Nephron (organoid): Measurements from ENCODE around the gene VPS41.

Source experiments
- H3K27ac Mint-ChIP-seq, 3 experiments: 2 replicates each; pipeline ENCODE4 v1.8.0; 2020; ENCODE audit warnings: mixed read lengths in 3 of 3, mild to moderate bottlenecking in 2 of 3, moderate library complexity in 1 of 3
- H3K27me3 Mint-ChIP-seq: 2 replicates; pipeline ENCODE4 v1.8.0; 2021; ENCODE audit warnings: low read depth, mild to moderate bottlenecking, moderate library complexity, mixed read lengths
- H3K36me3 Mint-ChIP-seq: 2 replicates; pipeline ENCODE4 v1.8.0; 2020; ENCODE audit warnings: low read depth, mixed read lengths
- H3K4me1 Mint-ChIP-seq: 2 replicates; pipeline ENCODE4 v1.8.0; 2020; ENCODE audit warnings: mixed read lengths
- H3K4me3 Mint-ChIP-seq, 3 experiments: 2 replicates each; pipeline ENCODE4 v1.8.0; 2020; ENCODE audit warnings: mild to moderate bottlenecking in 3 of 3, mixed read lengths in 3 of 3, moderate library complexity in 2 of 3
- H3K9me3 Mint-ChIP-seq: 2 replicates; pipeline ENCODE4 v1.8.0; 2020; ENCODE audit warnings: mixed read lengths
- CTCF ChIP-seq, 3 experiments: fragments of 200-600 bp; sonication (generic); IDR thresholded peaks; one replicate each; pipeline ENCODE4 v1.5.0; 2021; ENCODE audit warnings: antibody characterized with exemption in 3 of 3; ENCODE audit not compliant: unreplicated experiment in 3 of 3

Gene VPS41

GRCh38 chr7:38679419-38679818 is 229.6 kb downstream of the VPS41 start:
- Mint-ChIP-seq H3K27me3 (no peaks in the 10 kb centered on the region), H3K4me1 (peaks cover 23% of the 10 kb centered on the region), H3K9me3 (peaks cover 3% of the 10 kb centered on the region), H3K36me3 (no peaks in the 10 kb centered on the region), H3K4me3 (no peak overlapping the region), H3K27ac (no peak overlapping the region)
- TF ChIP-seq CTCF (IDR thresholded peaks at IDR 0.05; ENCODE audit: unreplicated experiment in 3 of 3) = no peak

GRCh38 chr7:38678698-38679054 is 230.3 kb downstream of the VPS41 start:
- Mint-ChIP-seq H3K27me3 (no peaks in the 10 kb centered on the region), H3K4me1 (peaks cover 23% of the 10 kb centered on the region), H3K36me3 (no peaks in the 10 kb centered on the region), H3K9me3 (peaks cover 3% of the 10 kb centered on the region), H3K4me3 (no peak overlapping the region), H3K27ac (no peak overlapping the region)
- TF ChIP-seq CTCF (IDR thresholded peaks at IDR 0.05; ENCODE audit: unreplicated experiment in 3 of 3) = no peak

- H3K4me1 Mint-ChIP-seq = peaks cover 21% of the 10 kb centered on the region
- peaks cover 3% of the 10 kb centered on the region for H3K9me3 Mint-ChIP-seq
- no peak overlapping the region for H3K27ac Mint-ChIP-seq
Measured at GRCh38 chr7:38677981-38678697, 230.9 kb downstream of the VPS41 start.

GRCh38 chr7:38675494-38676106 is 233.4 kb downstream of the VPS41 start:
- no peak for TF ChIP-seq CTCF (IDR thresholded peaks at IDR 0.05; ENCODE audit: unreplicated experiment in 3 of 3)
- Mint-ChIP-seq H3K36me3 (no peaks in the 10 kb centered on the region), H3K4me1 (no peaks in the 10 kb centered on the region), H3K27ac (no peak overlapping the region), H3K9me3 (peaks cover 3% of the 10 kb centered on the region), H3K27me3 (peaks cover 11% of the 10 kb centered on the region), H3K4me3 (no peak overlapping the region)

More at GRCh38 chr7:38677981-38678697, 230.9 kb downstream of the VPS41 start:
- no peak overlapping the region for H3K4me3 Mint-ChIP-seq
- H3K36me3 Mint-ChIP-seq = no peaks in the 10 kb centered on the region
- no peaks in the 10 kb centered on the region for H3K27me3 Mint-ChIP-seq
- TF ChIP-seq CTCF (IDR thresholded peaks at IDR 0.05; ENCODE audit: unreplicated experiment in 3 of 3) = no peak

GRCh38 chr7:38674513-38674912 is 234.5 kb downstream of the VPS41 start:
- no peak for TF ChIP-seq CTCF (IDR thresholded peaks at IDR 0.05; ENCODE audit: unreplicated experiment in 3 of 3)
- H3K9me3 Mint-ChIP-seq = no peaks in the 10 kb centered on the region
- H3K27ac Mint-ChIP-seq = no peak overlapping the region
- no peak overlapping the region for H3K4me3 Mint-ChIP-seq
- no peaks in the 10 kb centered on the region for H3K36me3 Mint-ChIP-seq
- peaks cover 6% of the 10 kb centered on the region for H3K4me1 Mint-ChIP-seq
- peaks cover 11% of the 10 kb centered on the region for H3K27me3 Mint-ChIP-seq

GRCh38 chr7:38673795-38674194 is 235.2 kb downstream of the VPS41 start:
- peaks cover 14% of the 10 kb centered on the region for H3K27me3 Mint-ChIP-seq
- H3K9me3 Mint-ChIP-seq = peaks cover under 1% of the 10 kb centered on the region
- peaks cover 13% of the 10 kb centered on the region for H3K4me1 Mint-ChIP-seq
- no peak overlapping the region for H3K4me3 Mint-ChIP-seq
- TF ChIP-seq CTCF (IDR thresholded peaks at IDR 0.05; ENCODE audit: unreplicated experiment in 3 of 3) = no peak
- H3K36me3 Mint-ChIP-seq = no peaks in the 10 kb centered on the region
- H3K27ac Mint-ChIP-seq = no peak overlapping the region
